Left lung (tissue), 10 donors: ENCODE data around the gene PRKN. TPM values are rescaled to one million over a fixed set of nuclear protein-coding genes. Genes with fewer than 3 reads are reported as not detected.

ENCODE experiments used
- ATAC-seq: fragments of 200-7000 bp; cut with Tn5 transposase; one replicate; pipeline ENCODE4 v1.9.1; 2020; ENCODE audit warnings: moderate library complexity
- DNase-seq, 4 donors: peaks; one replicate each; pipeline ENCODE4 v3.0.0-alpha.2; 2013 to 2020
- H3K27ac ChIP-seq, 2 donors: fragments of 200-600 bp; sonication (generic) in 1 of 2; one replicate each; pipeline versions ENCODE4 v1.5.0 to v1.8.0; 2020 to 2021
- H3K27me3 ChIP-seq, 2 donors: fragments of 200-600 bp; sonication (generic) in 1 of 2; one replicate each; pipeline versions ENCODE4 v1.5.0 to v1.8.0; 2020 to 2021
- H3K36me3 ChIP-seq, 2 donors: fragments of 200-600 bp; sonication (generic) in 1 of 2; one replicate each; pipeline versions ENCODE4 v1.5.0 to v1.8.0; 2020 to 2021
- H3K4me1 ChIP-seq, 2 donors: fragments of 200-600 bp; one replicate each; pipeline ENCODE4 v1.8.0; 2021
- H3K4me3 ChIP-seq, 2 donors: fragments of 200-600 bp; sonication (generic) in 1 of 2; one replicate each; pipeline versions ENCODE4 v1.5.0 to v1.8.0; 2020 to 2021; ENCODE audit warnings: mild to moderate bottlenecking in 1 of 2
- H3K9me3 ChIP-seq, 2 donors: fragments of 200-600 bp; sonication (generic) in 1 of 2; one replicate each; pipeline versions ENCODE4 v1.5.0 to v1.8.0; 2020 to 2021
- intact Hi-C, 2 donors: fragments of 100-400 bp; cut with DNase I; formaldehyde crosslinking; loops; one replicate each; pipeline versions ENCODE4 v1.11.2 to v1.14.2; 2022
- polyA plus RNA-seq, 6 donors: library from polyadenylated mRNA; unstranded; fragments of 120-200 nt; gene quantifications; one replicate each; pipeline ENCODE4 v1.2.1, GENCODE V29; 2013; ENCODE audit not compliant: insufficient read length in 6 of 6
- total RNA-seq, 2 donors: library from RNA; stranded (reverse); fragmentation: NEBNext Ultra II Directional; extraction: Animal tissue kit (Norgen Biotek cat#: 25700); gene quantifications; one replicate each; pipeline ENCODE4 v1.2.1, GENCODE V29; 2021
- TF ChIP-seq, protein P1 (sequence below), 2 donors: fragments of 200-600 bp; sonication (generic) in 1 of 2; IDR thresholded peaks; one replicate each; pipeline versions ENCODE4 v1.5.0 to v1.8.0; 2021; ENCODE audit warnings: antibody characterized with exemption in 2 of 2
- donor health status: DM: no; HTN: yes; CAD: no.
- donor health status: DM: no; HTN: no; CAD: no.

PRKN gene
- total and polyA plus RNA-seq, 8 donors: 1.9 to 4.3 (median 2.5) TPM

DNA sequence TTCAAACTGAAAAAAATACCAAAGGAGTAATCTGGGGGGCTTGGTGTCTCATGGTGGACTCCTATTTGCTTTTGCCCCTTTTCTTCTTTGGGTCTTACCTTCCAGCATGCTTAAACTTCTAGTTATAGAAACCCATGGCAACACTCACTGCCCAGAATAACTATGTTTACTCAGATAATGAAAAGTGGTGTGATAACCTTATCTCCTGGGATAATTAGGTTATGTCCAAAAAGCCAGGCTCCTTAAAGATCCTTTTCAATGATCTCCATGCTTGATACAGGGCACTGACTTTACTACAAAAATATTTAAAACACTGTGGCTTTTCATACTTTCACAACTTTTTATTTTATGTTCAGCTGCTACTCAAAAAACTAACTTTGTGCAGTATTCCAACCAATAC lies 245.6 kb downstream of the PRKN start:
- Histone ChIP-seq H3K27ac (no peak overlapping the region), H3K4me1 (no peaks in the 10 kb centered on the region), H3K36me3 (no peaks in the 10 kb centered on the region), H3K27me3 (no peaks in the 10 kb centered on the region), H3K9me3 (no peaks in the 10 kb centered on the region), H3K4me3 (no peak overlapping the region)
- TF ChIP-seq, protein P1, sequence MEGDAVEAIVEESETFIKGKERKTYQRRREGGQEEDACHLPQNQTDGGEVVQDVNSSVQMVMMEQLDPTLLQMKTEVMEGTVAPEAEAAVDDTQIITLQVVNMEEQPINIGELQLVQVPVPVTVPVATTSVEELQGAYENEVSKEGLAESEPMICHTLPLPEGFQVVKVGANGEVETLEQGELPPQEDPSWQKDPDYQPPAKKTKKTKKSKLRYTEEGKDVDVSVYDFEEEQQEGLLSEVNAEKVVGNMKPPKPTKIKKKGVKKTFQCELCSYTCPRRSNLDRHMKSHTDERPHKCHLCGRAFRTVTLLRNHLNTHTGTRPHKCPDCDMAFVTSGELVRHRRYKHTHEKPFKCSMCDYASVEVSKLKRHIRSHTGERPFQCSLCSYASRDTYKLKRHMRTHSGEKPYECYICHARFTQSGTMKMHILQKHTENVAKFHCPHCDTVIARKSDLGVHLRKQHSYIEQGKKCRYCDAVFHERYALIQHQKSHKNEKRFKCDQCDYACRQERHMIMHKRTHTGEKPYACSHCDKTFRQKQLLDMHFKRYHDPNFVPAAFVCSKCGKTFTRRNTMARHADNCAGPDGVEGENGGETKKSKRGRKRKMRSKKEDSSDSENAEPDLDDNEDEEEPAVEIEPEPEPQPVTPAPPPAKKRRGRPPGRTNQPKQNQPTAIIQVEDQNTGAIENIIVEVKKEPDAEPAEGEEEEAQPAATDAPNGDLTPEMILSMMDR (IDR thresholded peaks at IDR 0.05): no peak
- intact Hi-C loops: no loop called here
- no peak for DNase-seq
- ATAC-seq: no peak

- intact Hi-C loops: no loop called here
- TF ChIP-seq, protein P1 (IDR thresholded peaks at IDR 0.05): no peak
Measured at GRCh38 chr6:162481320-162481719, 246.2 kb downstream of the PRKN start.

GRCh38 chr6:162478192-162478671 lies 249.3 kb downstream of the PRKN start:
- Histone ChIP-seq H3K36me3 (no peaks in the 10 kb centered on the region), H3K27ac (no peak overlapping the region), H3K9me3 (no peaks in the 10 kb centered on the region), H3K4me3 (no peak overlapping the region), H3K27me3 (no peaks in the 10 kb centered on the region), H3K4me1 (no peaks in the 10 kb centered on the region)
- intact Hi-C loops: no loop called here
- no peak for DNase-seq
- no peak for ATAC-seq
- TF ChIP-seq, protein P1 (IDR thresholded peaks at IDR 0.05): no peak

More at GRCh38 chr6:162481320-162481719, 246.2 kb downstream of the PRKN start:
- Histone ChIP-seq H3K27me3 (no peaks in the 10 kb centered on the region), H3K36me3 (no peaks in the 10 kb centered on the region), H3K4me3 (no peak overlapping the region), H3K27ac (no peak overlapping the region), H3K4me1 (no peaks in the 10 kb centered on the region), H3K9me3 (no peaks in the 10 kb centered on the region)
- ATAC-seq: no peak
- DNase-seq: no peak

GRCh38 chr6:162474722-162475121 lies 252.8 kb downstream of the PRKN start:
- TF ChIP-seq, protein P1 (IDR thresholded peaks at IDR 0.05): no peak

DNA sequence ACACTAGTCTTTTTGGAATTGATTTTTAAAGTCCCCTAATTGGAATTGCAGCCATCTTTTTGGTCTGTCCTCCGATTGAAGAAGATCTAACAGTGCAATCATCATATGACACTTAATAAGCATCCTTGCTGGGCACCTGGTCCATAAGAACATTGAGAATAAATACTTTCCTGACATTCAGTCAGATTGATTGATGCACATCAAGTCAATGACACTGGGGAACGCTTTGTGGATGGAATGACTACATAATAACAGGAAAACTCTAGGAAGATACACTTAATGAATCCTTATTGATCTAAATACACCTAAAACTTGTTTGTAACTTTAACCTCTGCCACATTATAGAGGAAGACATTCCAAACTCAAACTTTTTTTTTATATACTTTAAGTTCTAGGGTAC lies 255.7 kb downstream of the PRKN start:
- Histone ChIP-seq H3K9me3 (no peaks in the 10 kb centered on the region), H3K4me1 (no peaks in the 10 kb centered on the region)

More at GRCh38 chr6:162474722-162475121, 252.8 kb downstream of the PRKN start:
- Histone ChIP-seq H3K27ac (no peak overlapping the region), H3K27me3 (no peaks in the 10 kb centered on the region), H3K4me1 (no peaks in the 10 kb centered on the region), H3K4me3 (no peak overlapping the region), H3K36me3 (no peaks in the 10 kb centered on the region), H3K9me3 (no peaks in the 10 kb centered on the region)
- no peak for ATAC-seq
- DNase-seq: no peak
- intact Hi-C loops: no loop called here

More for the DNA sequence above, 255.7 kb downstream of the PRKN start:
- Histone ChIP-seq H3K36me3 (no peaks in the 10 kb centered on the region), H3K27ac (no peak overlapping the region), H3K27me3 (no peaks in the 10 kb centered on the region), H3K4me3 (no peak overlapping the region)
- DNase-seq (no peak), ATAC-seq (no peak)
- TF ChIP-seq, protein P1 (IDR thresholded peaks at IDR 0.05): no peak
- intact Hi-C loops: no loop called here
